DMS 273 treated with DMSO at 0.1 percent for 48 hours (cell line): ENCODE measurements around the gene PGBD2.
A peak's percentile ranks its signal among the peaks of the same experiment; 100 is the strongest.
"Not testable (repeated sequence)": the region's sequence is repeated elsewhere in the genome, so short reads cannot be mapped to it uniquely, and the experiment has no call there.

Experiments used
- DNase-seq: peaks from one replicate; lab custom pipeline; 2025; lab: John Stamatoyannopoulos, UW

Gene PGBD2

DNA sequence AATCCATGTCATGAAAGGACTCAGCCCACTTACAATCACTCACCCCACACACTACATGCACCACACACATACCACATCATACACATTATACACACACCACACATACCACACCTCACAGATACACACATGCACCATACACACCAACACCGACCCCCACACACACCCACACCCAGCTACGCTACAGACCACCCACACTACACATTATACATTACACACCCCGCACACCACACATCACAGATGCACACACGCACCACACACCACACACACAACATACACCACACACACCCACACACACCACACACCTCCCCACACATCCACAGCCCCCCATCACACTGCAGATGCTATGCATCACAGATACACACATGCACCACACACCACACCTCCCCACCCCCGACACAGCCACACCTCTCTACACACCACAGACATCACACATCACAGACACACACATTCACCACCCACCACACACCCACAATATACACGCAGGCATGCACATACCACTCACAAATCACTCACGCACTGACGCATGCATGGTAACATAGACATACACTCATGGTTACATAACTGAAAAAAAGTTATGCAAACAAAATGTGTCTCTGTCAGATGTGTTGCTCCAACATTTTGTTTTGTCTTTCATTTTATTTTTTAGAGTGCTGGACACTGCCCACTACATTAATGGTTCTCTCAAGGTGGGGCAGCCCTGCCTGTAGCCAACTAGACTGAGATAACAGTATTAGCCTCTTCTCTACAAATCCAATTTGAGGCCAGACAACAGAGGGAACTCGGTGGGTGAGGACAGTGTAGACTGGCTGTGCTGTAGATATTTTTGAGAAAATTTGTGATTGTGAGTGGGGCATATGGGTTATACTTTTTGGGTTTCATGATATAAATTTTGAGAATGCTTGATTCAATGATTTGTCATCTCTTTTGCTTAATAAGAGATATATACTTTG is 15.2 kb upstream of the PGBD2 start:
- no peak for DNase-seq

DNA sequence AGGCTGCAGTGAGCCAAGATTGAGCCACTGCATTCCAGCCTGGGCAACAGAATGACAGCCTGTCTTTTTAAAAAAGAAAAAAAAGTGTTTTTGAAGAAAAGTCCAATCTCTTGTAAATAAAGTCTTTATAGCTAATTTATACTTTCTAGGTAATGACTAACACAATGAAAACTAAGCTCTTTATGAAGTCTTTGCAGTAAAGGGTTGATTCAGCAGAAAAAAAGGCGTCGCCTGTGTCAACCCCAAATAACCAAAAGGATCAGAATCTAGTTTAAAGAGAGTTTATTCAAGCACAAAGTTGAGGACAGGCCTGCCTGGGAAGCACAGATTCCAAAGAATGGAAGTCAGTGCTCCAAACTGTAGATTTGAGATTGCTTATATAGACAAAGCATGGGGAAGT is 14.3 kb upstream of the PGBD2 start:
- no peak for DNase-seq

DNA sequence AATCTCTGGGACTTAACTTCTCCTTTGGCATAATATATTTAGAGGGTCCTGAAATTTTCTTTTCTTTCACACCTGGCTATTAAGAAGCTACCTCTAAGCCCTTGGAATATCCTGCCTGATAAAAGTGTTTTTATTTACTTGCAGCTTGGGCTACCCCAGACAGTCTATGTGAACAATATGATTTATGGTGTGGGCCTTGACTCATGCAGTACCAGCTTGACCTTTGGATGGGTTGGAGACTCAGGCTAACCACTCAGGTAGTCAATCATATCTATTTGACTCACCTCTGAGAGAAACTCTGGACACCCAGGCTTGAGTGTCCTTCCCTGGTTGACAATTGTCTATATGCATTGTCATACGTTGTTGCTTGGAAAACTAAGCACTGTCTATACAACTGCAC is 13.4 kb upstream of the PGBD2 start:
- DNase-seq: no peak

DNA sequence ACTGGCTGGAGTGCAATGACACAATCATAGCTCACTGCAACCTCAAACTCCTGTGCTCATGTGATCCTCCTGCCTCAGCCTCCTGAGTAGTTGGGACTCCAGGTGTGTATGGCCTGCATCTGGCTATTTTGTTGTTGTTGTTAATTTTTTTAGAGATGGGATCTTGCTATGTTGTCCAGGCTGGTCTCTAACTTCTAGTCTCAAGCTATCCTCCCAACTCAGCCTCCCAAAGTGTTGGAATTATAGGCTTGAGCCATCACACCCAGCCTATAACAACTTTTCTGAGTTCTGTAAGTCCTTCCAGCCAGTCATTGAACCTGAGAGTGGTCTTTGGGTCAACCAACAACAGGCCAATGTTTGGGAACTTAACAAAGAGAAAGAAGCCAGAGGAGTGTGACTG is 11.2 kb upstream of the PGBD2 start:
- DNase-seq: no peak

DNA sequence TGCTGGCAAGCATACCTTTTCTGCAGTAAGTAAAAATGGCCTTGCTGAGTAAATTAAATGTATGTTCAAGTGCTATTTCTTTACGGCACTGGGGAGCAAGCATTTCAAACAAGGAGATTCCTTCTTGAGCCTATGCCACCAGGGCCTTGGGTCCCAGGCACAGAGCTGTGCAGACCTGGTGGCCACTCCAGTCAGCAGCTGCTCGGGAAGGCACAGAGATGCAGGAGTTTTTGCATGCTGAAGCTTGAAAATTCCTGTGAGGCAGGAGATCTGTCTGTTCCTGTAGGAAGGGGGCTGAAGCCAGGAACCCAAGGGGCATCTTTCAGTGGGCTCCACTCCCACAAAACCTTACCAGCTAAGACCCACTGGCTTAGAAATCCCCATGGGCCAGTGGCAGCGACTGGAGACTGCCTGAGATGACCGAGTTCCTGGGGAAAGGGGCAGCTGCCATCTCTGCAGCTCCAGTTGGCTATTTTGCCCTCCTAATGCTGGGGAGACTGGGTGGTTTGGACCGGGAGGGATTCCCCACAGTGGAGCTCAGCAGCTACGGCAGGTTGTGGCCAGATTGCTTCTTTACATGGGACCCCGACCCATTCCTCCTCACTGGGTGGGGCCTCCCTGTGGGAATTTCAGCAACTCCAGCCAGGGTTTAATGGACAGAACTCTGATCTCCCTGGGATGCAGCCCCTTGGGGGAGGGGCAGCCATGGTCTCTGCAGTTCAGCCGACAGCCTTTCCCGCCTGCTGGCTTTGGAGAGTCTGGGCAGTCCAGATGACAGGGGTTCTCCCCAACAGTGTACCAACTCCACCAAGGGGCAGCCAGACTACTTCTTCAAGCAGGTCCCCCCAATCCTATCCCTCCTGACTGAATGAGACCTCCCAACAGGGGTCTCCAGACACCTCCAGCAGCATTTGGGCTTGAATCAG is 8.4 kb upstream of the PGBD2 start:
- DNase-seq: no peak

DNA sequence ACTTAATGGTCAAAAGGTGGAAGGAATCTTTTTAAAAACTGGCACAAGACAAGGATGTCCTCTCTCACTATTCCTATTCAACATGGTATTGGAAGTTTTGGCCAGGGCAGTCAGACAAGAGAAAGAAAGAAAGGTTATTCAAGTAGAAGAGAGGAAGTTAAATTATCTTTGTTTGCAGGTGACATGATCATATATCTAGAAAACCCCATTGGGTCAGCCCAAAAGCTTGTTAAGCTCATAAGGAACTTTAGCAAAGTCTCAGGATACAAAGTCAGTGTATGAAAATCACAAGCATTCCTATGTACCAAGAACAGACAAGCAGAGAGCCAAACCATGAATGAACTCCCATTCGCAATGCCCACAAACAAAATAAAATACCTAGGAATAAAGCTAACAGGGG is 5.4 kb upstream of the PGBD2 start:
- DNase-seq: no peak

DNA sequence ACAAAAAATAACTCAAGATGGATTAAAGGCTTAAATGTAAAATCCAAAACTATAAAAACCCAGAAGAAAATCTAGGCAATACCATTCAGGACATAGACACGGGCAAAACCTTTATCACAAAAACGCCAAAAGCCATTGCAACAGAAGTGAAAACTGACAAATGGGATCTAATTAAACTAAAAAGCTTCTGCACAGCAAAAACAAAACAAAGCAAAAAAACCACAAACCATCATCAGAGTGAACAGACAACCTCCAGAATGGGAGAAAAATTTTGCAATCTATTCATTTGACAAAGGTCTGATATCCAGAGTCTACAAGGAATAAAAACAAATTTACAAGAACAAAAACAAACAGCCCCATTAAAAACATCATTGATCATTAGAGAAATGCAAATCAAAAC is 4.5 kb upstream of the PGBD2 start:
- DNase-seq: no peak

DNA sequence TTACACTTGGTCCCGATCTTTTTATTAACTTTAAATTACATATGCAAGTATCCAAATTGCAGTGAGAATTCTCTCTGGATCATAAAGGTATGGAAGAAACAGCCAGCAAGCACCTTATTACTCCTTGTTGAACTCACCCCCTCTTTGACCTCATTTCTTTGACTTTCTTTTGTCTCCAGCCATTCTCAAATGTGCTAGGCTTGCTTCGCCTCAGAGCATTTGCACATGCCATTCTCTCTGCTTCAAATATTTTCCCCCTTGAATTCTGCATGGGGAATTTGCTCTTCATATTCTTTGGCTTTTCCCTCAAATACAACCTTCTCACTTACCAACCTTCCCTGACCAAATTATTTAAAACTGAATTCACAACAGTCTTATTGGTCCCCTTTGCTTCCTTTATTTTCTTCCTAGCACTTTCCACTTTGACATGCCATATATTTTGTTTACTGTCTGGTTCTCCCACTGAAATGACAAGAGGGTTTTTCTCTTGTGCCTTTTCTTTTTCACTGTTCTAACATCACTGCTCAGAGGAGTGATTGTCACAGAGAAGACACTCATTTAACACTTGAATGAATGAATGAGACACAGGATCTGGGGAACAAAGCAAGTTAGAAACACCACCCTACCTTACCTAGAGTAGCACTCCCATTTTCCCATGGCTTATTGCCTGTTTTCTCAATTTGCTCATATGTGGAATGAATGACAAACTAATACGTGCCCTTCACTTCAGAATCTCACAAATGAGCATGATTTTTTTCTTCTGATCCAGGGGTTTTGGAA is 1.4 kb upstream of the PGBD2 start:
- no peak for DNase-seq

DNA sequence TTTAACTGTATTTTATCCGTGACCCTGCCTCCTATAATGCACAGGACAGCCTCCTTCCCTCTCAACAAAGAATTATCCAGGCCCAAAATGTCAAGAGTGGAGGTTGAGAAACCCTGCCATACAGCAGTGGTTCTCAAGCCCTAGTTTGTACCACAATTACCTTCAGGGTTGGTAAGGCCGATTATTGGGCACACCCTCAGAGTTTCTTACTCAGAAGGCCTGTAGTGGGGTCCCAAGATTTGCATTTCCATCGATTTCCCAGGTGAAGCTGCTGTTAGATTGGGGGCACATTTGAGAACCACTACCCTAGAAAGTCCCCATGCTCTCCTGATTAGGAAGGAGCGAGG is 400 bp upstream of the PGBD2 start:
- DNase-seq: no peak

DNA sequence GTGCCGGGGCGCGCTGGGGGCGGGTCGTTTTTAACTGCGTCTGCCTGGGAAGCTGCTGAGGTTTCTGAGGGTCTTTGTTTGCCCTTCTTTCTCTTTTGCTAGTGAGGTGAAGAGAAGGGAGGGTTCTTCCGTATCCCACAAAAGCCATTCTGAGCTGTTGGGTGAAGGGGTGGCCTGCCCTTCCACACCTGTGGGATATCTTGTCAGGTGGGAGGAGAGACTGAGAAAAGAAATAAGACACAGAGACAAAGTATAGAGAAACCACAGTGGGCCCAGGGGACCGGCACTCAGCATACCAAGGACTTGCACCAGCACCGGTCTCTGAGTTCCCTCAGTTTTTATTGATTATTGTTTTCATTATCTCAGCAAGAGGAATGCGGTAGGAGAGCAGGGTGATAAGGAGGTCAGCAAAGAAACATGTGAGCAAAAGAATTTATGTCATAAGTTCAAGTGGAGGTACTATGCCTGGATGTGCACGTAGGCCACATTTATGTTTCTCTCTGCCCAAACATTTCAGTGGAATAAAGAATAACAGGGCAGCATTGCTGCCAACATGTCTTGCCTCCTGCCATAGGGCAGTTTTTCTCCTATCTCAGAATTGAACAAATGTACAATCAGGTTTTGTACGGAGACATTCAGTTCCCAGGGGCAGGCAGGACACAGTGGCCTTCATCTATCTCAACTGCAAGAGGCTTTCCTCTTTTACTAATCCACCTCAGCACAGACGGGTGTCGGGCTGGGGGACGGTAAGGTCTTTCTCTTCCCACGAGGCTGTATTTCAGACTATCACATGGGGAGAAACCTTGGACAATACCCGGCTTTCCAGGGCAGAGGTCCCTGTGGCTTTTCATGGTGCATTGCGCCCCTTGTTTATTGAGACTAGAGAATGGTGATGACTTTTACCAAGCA is 972 bp downstream of the PGBD2 start:
- DNase-seq: no peak

DNA sequence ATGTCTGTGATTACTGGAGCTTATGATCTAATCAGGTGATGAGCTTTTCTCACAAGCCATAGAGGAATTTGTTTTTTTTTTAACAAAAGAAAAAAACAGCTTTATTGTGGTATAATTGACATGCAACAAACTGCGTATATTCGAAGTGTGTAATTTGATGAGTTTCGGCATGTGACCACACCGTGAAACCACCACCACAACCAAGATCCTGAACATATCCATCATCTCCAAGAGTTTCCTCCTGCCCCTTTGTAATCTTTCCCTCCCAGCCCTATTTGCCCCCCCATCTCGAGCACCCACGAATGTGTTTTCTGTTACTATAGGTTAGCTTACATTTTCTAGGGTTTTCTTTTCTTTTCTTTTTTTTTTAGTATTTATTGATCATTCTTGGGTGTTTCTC is 4.7 kb downstream of the PGBD2 start:
- DNase-seq: no peak

DNA sequence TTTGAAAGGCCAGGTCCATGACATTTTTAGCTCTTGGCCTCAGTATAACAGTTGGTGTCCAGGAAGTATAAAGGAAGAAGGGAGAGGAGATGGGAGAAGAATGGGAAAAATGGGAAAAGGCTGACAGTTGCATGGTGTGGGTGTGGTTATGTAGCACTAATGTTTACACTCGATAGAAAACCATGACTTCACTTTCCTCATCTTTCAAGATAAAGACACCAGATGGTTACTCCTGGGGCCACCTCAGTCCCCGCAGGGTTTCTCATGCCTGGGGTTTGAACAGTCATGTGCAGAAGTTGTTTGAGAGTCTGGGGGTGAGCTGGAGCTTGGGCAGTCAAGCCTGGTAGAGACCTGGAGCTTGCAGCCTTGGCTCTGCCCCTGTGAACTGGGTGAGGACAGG is 7.9 kb downstream of the PGBD2 start:
- no peak for DNase-seq

DNA sequence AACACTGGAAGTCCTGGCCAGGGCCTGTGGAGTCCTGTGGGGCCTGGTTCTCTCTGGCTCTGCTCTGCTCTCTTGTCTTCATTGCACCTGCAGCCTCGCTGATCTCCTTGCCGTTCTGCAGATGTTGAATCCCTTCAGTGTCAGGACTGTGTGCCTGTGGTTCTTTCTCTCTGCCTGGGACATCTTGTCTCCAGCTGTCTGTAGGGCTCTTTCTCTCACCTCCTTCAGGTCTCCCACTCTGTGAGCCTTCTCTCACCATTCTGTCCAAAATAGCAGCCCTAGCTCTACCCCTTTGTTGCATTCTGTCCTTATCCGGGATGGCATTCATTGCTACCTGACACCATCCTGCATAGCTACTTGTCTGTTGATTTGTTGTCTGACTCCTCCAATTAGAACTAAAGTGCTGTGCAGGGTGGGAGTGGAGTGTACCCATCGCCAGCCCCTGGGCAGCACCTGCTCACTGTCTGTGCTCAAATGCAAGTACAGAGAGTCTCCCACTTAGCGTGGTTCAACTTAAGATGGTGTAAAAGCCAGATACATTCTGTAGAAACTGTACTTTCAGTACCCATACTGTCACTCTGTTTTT is 8.9 kb downstream of the PGBD2 start:
- DNase-seq: no peak

DNA sequence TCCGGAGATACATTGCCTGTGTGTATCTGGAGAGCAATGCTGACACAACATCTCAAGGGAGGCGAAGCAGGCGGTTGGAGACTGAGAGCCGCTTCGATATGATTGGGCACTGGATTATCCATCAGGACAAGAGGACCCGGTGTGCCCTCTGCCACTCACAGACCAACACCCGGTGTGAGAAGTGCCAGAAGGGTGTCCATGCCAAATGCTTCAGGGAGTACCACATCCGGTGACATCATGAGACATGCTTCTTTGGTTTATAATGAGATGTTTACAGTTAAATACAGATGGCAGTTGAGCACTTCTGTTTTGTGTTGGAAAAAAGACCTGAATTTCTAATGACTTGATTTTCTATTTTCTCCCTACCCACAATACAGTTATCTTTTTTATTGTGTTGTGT is 12.1 kb downstream of the PGBD2 start:
- no peak for DNase-seq

DNA sequence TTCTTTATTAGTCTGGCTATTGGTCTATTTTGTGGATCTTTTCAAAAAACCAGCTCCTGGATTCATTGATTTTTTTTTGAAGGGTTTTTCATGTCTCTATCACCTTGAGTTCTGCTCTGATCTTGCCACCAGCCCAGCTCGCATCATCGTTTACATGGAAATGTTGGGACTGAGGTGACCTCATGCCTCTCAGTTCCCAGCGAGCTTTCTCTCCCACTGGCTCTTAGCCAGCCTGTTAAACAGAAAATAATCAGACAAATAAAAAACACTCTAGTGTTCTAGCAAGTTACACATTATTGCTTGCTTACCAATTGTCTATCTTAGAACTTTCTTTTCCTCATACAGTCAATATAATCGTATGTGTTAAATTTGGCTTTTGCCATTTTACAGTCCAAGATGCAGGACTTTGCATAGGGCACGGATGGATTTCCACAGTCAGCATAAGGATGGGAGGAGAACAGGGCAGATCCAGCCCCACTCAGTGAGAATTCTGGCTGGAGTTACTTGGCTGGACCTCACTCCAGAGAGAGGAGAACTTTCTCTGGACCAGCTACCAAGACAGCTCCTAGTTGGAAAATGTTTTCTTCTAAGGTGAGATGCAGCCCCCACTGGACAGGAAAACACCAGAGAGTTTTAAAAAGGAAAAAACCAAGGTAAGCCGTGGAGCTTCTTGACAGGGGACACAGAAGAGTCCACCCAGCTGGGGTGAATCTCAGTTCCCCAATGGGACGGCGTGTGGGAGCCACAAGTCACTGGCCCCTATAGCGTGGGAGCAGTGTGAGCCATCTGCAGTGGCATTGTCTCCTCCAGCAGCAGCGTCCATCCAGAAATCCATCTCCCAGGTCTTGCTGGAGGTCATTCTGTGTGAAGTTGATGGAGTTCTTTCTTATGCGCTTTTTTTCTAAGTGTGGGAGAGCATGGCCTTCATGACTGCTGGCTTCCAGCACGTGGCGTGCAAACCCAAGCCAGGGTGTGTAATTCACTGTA is 17.6 kb downstream of the PGBD2 start:
- no peak for DNase-seq

DNA sequence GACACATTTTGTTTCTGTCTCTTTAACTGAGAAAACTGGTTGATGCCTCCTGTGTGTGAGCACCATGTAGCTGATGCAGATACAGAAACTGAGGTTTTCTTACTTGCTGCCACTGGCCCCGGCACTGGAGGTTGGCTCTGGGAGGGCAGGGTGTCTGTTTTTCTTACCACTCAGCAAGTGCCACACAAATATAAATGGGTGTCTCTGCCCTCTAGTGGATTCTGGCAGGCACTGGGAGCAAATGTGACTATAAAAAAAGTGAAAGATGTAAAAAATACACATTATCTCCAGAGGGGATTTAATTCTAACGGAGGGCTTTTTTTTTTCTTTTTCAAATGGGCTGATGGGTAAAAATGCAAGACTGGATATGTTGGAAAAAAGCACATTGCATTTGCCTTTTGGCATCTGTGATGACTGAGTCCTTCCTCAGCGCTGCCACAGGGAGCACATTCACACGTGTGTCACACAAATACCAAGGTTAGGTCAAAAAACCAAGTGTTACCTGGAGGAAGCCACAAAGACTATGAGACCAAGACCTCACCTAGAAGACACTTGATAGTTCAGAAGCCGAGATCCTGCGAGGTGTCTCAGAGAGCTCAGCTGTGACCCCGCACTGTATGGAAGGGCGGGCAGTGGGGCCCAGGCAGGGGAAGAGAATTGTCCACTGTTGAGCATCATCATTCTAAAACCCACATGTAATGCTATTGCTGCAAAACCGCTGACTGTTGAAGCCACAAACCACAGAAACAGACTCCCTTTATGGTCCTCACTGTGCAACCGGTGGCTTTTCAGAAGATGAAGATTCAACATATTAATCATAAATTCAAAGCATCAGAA is 18.9 kb downstream of the PGBD2 start:
- DNase-seq: peak; percentile 45

DNA sequence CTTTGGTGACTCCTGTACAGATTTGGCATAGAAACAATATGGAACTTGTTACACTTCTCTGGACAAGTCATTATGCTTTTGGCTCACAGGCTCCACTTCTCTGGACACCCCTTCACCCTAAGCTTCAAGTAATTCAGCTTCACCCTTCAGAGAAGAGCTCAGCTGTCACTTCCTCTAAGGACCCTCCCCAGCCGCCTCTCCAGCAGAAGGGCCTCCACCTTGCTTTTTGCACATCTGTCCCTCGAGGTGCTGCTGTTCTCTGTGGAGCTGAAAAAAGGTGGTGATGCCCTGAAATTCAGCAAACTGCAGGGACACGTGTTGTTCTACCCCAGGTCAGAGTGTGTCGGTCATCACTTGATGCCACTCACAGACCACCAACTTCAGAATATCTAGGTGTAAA is 19.8 kb downstream of the PGBD2 start:
- DNase-seq: not testable (repeated sequence)

DNA sequence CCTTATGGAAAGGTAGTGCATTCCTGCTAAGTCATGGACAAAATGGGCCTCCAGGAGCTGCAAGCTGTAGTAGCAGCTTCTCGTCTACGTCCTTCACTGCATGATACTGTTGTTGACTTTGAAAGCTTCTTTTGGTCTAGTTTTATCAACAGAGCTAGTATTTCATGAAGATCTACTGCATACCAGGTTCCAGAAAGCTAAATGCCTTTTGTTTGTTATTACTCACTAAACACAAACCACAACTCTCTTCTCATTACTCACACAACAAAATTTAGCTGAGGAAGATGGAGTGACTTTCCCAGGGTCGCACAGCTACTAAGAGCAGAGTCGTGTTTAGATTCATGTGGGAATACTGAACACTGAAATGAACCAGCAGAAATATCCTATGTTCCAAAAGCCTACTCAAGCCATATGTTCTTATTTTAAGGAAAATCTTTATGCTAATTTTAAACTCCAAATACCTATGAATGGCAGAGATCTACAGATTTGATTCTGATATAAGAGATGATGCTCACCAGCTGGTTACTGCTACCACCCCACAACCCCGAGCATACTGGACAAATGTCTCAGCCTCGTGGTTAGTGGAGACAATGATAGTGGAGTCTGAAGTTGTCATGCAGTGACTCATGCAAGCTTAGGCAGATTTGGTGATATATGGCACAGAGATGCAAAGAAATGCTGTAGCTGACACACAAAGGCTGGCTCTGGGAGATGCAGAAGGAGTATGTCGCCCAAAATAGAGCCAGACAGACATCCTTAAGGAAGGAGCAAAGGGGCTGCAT is 20.6 kb downstream of the PGBD2 start:
- DNase-seq: no peak
